ENCODE results near the gene TASOR.
A peak's percentile ranks its signal among the peaks of the same experiment; 100 is the strongest.

The TASOR gene

GRCh38 chr3:56682462-56683121 is 473 bp downstream of the TASOR start:
- H3K27ac ChIP-seq (replicated peaks; ENCODE audit: low read length) = peak overlapping the region; percentile 92
- WGBS, 2 donors (ENCODE audit: extremely low coverage in 2 of 2, insufficient read length in 2 of 2, insufficient replicate concordance in 1 of 2) = no CpG with 5 or more reads among the region's 58 CpGs

GRCh38 chr3:56681984-56682461 is 1.0 kb downstream of the TASOR start:
- Histone ChIP-seq H3K4ac (ENCODE audit: low read length) (no peak overlapping the region), H2BK5ac (ENCODE audit: low read length) (peak overlapping the region; percentile 97), H3K27ac (replicated peaks; ENCODE audit: low read length) (peak overlapping the region; percentile 92), H3K9me3 (replicated peaks in 1 of 2; ENCODE audit: control insufficient read depth in 2 of 2, insufficient read depth in 1 of 2, low read depth in 1 of 2, low read length in 2 of 2) (peaks cover 8 to 44% of the 10 kb centered on the region in 2 donors), H4K8ac (ENCODE audit: low read depth, low read length) (no peak overlapping the region), H2AK5ac (ENCODE audit: low read depth, low read length) (no peak overlapping the region), H3K14ac (ENCODE audit: low read length) (peak overlapping the region; percentile 59), H2BK15ac (ENCODE audit: low read length) (no peak overlapping the region), H3K4me3 (ENCODE audit: low read length in 2 of 2) (peak overlapping the region; percentile 53 to 83), H3K4me1 (ENCODE audit: control insufficient read depth in 2 of 2, insufficient read depth in 1 of 2, low read depth in 1 of 2, low read length in 2 of 2) (peaks cover 0 to 2% of the 10 kb centered on the region in 2 donors), H3K27me3 (ENCODE audit: control insufficient read depth in 3 of 3, insufficient read depth in 3 of 3, low read depth in 1 of 3, low read length in 3 of 3) (no peaks in the 10 kb centered on the region), H2BK12ac (ENCODE audit: low read length) (no peak overlapping the region), H3K4me2 (ENCODE audit: insufficient read depth, low read length, poor library complexity, severe bottlenecking) (peak overlapping the region; percentile 89), H3K23ac (ENCODE audit: low read depth, low read length, poor library complexity) (peak overlapping the region; percentile 93), H2AFZ (ENCODE audit: low read length) (peak overlapping the region; percentile 86), H2BK120ac (ENCODE audit: low read depth, low read length) (no peak overlapping the region), H3K18ac (ENCODE audit: low read length) (peak overlapping the region; percentile 100), H3K79me1 (ENCODE audit: low read depth, low read length) (no peaks in the 10 kb centered on the region), H3K9ac (ENCODE audit: low read depth, low read length, poor library complexity) (peak overlapping the region; percentile 95), H4K91ac (ENCODE audit: low read depth, low read length, poor library complexity) (no peak overlapping the region), H3K36me3 (replicated peaks in 1 of 2; ENCODE audit: control insufficient read depth in 2 of 2, insufficient read depth in 2 of 2, low read length in 2 of 2) (peaks cover 0 to 36% of the 10 kb centered on the region in 2 donors)
- DNase-seq (ENCODE audit: low spot score) = no peak
- no CpG with 5 or more reads among the region's 10 CpGs for WGBS, 2 donors (ENCODE audit: extremely low coverage in 2 of 2, insufficient read length in 2 of 2, insufficient replicate concordance in 1 of 2)

More at GRCh38 chr3:56682462-56683121, 473 bp downstream of the TASOR start:
- Histone ChIP-seq H2AK5ac (ENCODE audit: low read depth, low read length) (peak overlapping the region; percentile 90), H3K79me1 (ENCODE audit: low read depth, low read length) (no peaks in the 10 kb centered on the region), H3K4me1 (ENCODE audit: control insufficient read depth in 2 of 2, insufficient read depth in 1 of 2, low read depth in 1 of 2, low read length in 2 of 2) (peaks cover 0 to 2% of the 10 kb centered on the region in 2 donors), H3K27me3 (ENCODE audit: control insufficient read depth in 3 of 3, insufficient read depth in 3 of 3, low read depth in 1 of 3, low read length in 3 of 3) (no peaks in the 10 kb centered on the region), H2BK5ac (ENCODE audit: low read length) (peak overlapping the region; percentile 97), H3K4ac (ENCODE audit: low read length) (peak overlapping the region; percentile 76), H3K4me3 (ENCODE audit: low read length in 2 of 2) (peak overlapping the region; percentile 53 to 83), H3K9ac (ENCODE audit: low read depth, low read length, poor library complexity) (peak overlapping the region; percentile 95), H4K91ac (ENCODE audit: low read depth, low read length, poor library complexity) (peak overlapping the region; percentile 80), H3K18ac (ENCODE audit: low read length) (peak overlapping the region; percentile 100), H4K8ac (ENCODE audit: low read depth, low read length) (no peak overlapping the region), H3K9me3 (replicated peaks in 1 of 2; ENCODE audit: control insufficient read depth in 2 of 2, insufficient read depth in 1 of 2, low read depth in 1 of 2, low read length in 2 of 2) (peaks cover 8 to 42% of the 10 kb centered on the region in 2 donors), H3K4me2 (ENCODE audit: insufficient read depth, low read length, poor library complexity, severe bottlenecking) (peak overlapping the region; percentile 89), H2BK12ac (ENCODE audit: low read length) (no peak overlapping the region), H3K36me3 (replicated peaks in 1 of 2; ENCODE audit: control insufficient read depth in 2 of 2, insufficient read depth in 2 of 2, low read length in 2 of 2) (peaks cover 0 to 31% of the 10 kb centered on the region in 2 donors), H3K23ac (ENCODE audit: low read depth, low read length, poor library complexity) (peak overlapping the region; percentile 93), H2BK120ac (ENCODE audit: low read depth, low read length) (no peak overlapping the region), H2BK15ac (ENCODE audit: low read length) (peak overlapping the region; percentile 96), H2AFZ (ENCODE audit: low read length) (peak overlapping the region; percentile 86), H3K14ac (ENCODE audit: low read length) (peak overlapping the region; percentile 99)
- peak; percentile 72 for DNase-seq (ENCODE audit: low spot score)

- H3K4me1 ChIP-seq (ENCODE audit: control insufficient read depth in 2 of 2, insufficient read depth in 1 of 2, low read depth in 1 of 2, low read length in 2 of 2) = peaks cover 0 to 2% of the 10 kb centered on the region in 2 donors
- H3K79me1 ChIP-seq (ENCODE audit: low read depth, low read length) = no peaks in the 10 kb centered on the region
- H3K4me3 ChIP-seq (ENCODE audit: low read length in 2 of 2) = no peak overlapping the region
- no peak overlapping the region for H3K23ac ChIP-seq (ENCODE audit: low read depth, low read length, poor library complexity)
- no peak overlapping the region for H2BK120ac ChIP-seq (ENCODE audit: low read depth, low read length)
- H2AK5ac ChIP-seq (ENCODE audit: low read depth, low read length) = no peak overlapping the region
- H3K4me2 ChIP-seq (ENCODE audit: insufficient read depth, low read length, poor library complexity, severe bottlenecking) = no peak overlapping the region
- no peak overlapping the region for H3K9ac ChIP-seq (ENCODE audit: low read depth, low read length, poor library complexity)
- no peak overlapping the region for H3K27ac ChIP-seq (replicated peaks; ENCODE audit: low read length)
- H2BK15ac ChIP-seq (ENCODE audit: low read length) = no peak overlapping the region
- H2AFZ ChIP-seq (ENCODE audit: low read length) = no peak overlapping the region
- no peaks in the 10 kb centered on the region for H3K27me3 ChIP-seq (ENCODE audit: control insufficient read depth in 3 of 3, insufficient read depth in 3 of 3, low read depth in 1 of 3, low read length in 3 of 3)
- no peak for DNase-seq (ENCODE audit: low spot score)
- peaks cover 0 to 52% of the 10 kb centered on the region in 2 donors for H3K36me3 ChIP-seq (replicated peaks in 1 of 2; ENCODE audit: control insufficient read depth in 2 of 2, insufficient read depth in 2 of 2, low read length in 2 of 2)
- no peak overlapping the region for H2BK12ac ChIP-seq (ENCODE audit: low read length)
- no peak overlapping the region for H4K91ac ChIP-seq (ENCODE audit: low read depth, low read length, poor library complexity)
- H3K9me3 ChIP-seq (replicated peaks in 1 of 2; ENCODE audit: control insufficient read depth in 2 of 2, insufficient read depth in 1 of 2, low read depth in 1 of 2, low read length in 2 of 2) = peaks cover 8 to 59% of the 10 kb centered on the region in 2 donors
- H4K8ac ChIP-seq (ENCODE audit: low read depth, low read length) = no peak overlapping the region
- no peak overlapping the region for H3K18ac ChIP-seq (ENCODE audit: low read length)
- no peak overlapping the region for H2BK5ac ChIP-seq (ENCODE audit: low read length)
- no peak overlapping the region for H3K4ac ChIP-seq (ENCODE audit: low read length)
- H3K14ac ChIP-seq (ENCODE audit: low read length) = no peak overlapping the region
These were observed 2.9 kb downstream of the TASOR start for GRCh38 chr3:56680054-56680580.

GRCh38 chr3:56677286-56677685 is 5.8 kb downstream of the TASOR start:
- Histone ChIP-seq H3K4me3 (ENCODE audit: low read length in 2 of 2) (no peak overlapping the region), H2BK120ac (ENCODE audit: low read depth, low read length) (no peak overlapping the region), H3K18ac (ENCODE audit: low read length) (no peak overlapping the region), H2AK5ac (ENCODE audit: low read depth, low read length) (no peak overlapping the region), H3K36me3 (replicated peaks in 1 of 2; ENCODE audit: control insufficient read depth in 2 of 2, insufficient read depth in 2 of 2, low read length in 2 of 2) (peaks cover 3 to 65% of the 10 kb centered on the region in 2 donors), H3K4ac (ENCODE audit: low read length) (no peak overlapping the region), H4K8ac (ENCODE audit: low read depth, low read length) (no peak overlapping the region), H3K27ac (replicated peaks; ENCODE audit: low read length) (no peak overlapping the region), H4K91ac (ENCODE audit: low read depth, low read length, poor library complexity) (no peak overlapping the region), H2BK15ac (ENCODE audit: low read length) (no peak overlapping the region), H2AFZ (ENCODE audit: low read length) (no peak overlapping the region), H2BK12ac (ENCODE audit: low read length) (no peak overlapping the region), H3K14ac (ENCODE audit: low read length) (no peak overlapping the region), H3K9me3 (replicated peaks in 1 of 2; ENCODE audit: control insufficient read depth in 2 of 2, insufficient read depth in 1 of 2, low read depth in 1 of 2, low read length in 2 of 2) (peaks cover 0 to 45% of the 10 kb centered on the region in 2 donors), H3K27me3 (ENCODE audit: control insufficient read depth in 3 of 3, insufficient read depth in 3 of 3, low read depth in 1 of 3, low read length in 3 of 3) (no peaks in the 10 kb centered on the region), H3K23ac (ENCODE audit: low read depth, low read length, poor library complexity) (no peak overlapping the region), H3K4me1 (ENCODE audit: control insufficient read depth in 2 of 2, insufficient read depth in 1 of 2, low read depth in 1 of 2, low read length in 2 of 2) (peaks cover 0 to 2% of the 10 kb centered on the region in 2 donors), H2BK5ac (ENCODE audit: low read length) (no peak overlapping the region), H3K4me2 (ENCODE audit: insufficient read depth, low read length, poor library complexity, severe bottlenecking) (no peak overlapping the region), H3K79me1 (ENCODE audit: low read depth, low read length) (no peaks in the 10 kb centered on the region), H3K9ac (ENCODE audit: low read depth, low read length, poor library complexity) (no peak overlapping the region)
- no peak for DNase-seq (ENCODE audit: low spot score)
- WGBS, 2 donors (ENCODE audit: extremely low coverage in 2 of 2, insufficient read length in 2 of 2, insufficient replicate concordance in 1 of 2) = no CpG with 5 or more reads among the region's 1 CpG
